ENCODE results near the gene CTNNAL1. TPM values are rescaled to one million over a fixed set of nuclear protein-coding genes. Genes with fewer than 3 reads are reported as not detected.

CTNNAL1 gene
- polyA plus RNA-seq, 1 of the 3 experiments (the other 2 are of a cell fraction): 32.8 TPM

- H3K27me3 ChIP-seq (ENCODE audit: insufficient read depth): no peaks in the 10 kb centered on the region
- TF ChIP-seq JUND (IDR thresholded peaks at IDR 0.05): no peak
- no peak for TF ChIP-seq RCOR1 (IDR thresholded peaks at IDR 0.05; ENCODE audit: low read length)
- no peak for TF ChIP-seq POLR2AphosphoS5 (IDR thresholded peaks at IDR 0.05; ENCODE audit: low read depth, low read length)
- TF ChIP-seq ZBTB33 (IDR thresholded peaks at IDR 0.05; ENCODE audit: borderline replicate concordance, low read depth): no peak
- no peak for TF ChIP-seq MXI1 (IDR thresholded peaks at IDR 0.05; ENCODE audit: low read depth, low read length)
- no peak for TF ChIP-seq YY1 (IDR thresholded peaks at IDR 0.05; ENCODE audit: low read depth)
- TF ChIP-seq FOSL2 (IDR thresholded peaks at IDR 0.05; ENCODE audit: borderline replicate concordance, low read depth): no peak
- TF ChIP-seq SIN3A (IDR thresholded peaks at IDR 0.05; ENCODE audit: borderline replicate concordance, low read depth, low read length): no peak
- no peak for TF ChIP-seq TAF1 (IDR thresholded peaks at IDR 0.05; ENCODE audit: borderline replicate concordance, low read depth, low read length)
- no peak for TF ChIP-seq MEF2A (IDR thresholded peaks at IDR 0.05; ENCODE audit: borderline replicate concordance, low read depth)
- no peak for TF ChIP-seq RAD21 (IDR thresholded peaks at IDR 0.05; ENCODE audit: low read length)
- TF ChIP-seq USF2 (IDR thresholded peaks at IDR 0.05; ENCODE audit: borderline replicate concordance, low read depth, low read length): no peak
- no peak for TF ChIP-seq NRF1 (IDR thresholded peaks at IDR 0.05; ENCODE audit: low read depth, low read length)
- no peak for TF ChIP-seq GATA2 (CRISPR knock-in tag; IDR thresholded peaks at IDR 0.05)
- TF ChIP-seq REST (IDR thresholded peaks at IDR 0.05; ENCODE audit: low read depth, low read length): no peak
- TF ChIP-seq FOXJ3 (CRISPR knock-in tag; IDR thresholded peaks at IDR 0.05): no peak
- no peak for TF ChIP-seq CHD2 (IDR thresholded peaks at IDR 0.05; ENCODE audit: low read length, partially characterized antibody)
- no peak for TF ChIP-seq PBX3 (IDR thresholded peaks at IDR 0.05)
- no peak for TF ChIP-seq CTCF (IDR thresholded peaks at IDR 0.05)
- TF ChIP-seq EZH2phosphoT487 (IDR thresholded peaks at IDR 0.05; ENCODE audit: borderline replicate concordance, low read depth): no peak
- H2AFZ ChIP-seq (ENCODE audit: low read depth): no peak overlapping the region
- H3K27ac ChIP-seq (ENCODE audit: low read depth in 2 of 2, low read length in 1 of 2): no peak overlapping the region
- H3K9me2 ChIP-seq: no peaks in the 10 kb centered on the region
- H3K79me2 ChIP-seq (ENCODE audit: insufficient read depth): peaks cover 29% of the 10 kb centered on the region; the same call in 1 of the 2 replicates
- peaks cover 19 to 50% of the 10 kb centered on the region in 2 experiments for H3K36me3 ChIP-seq (replicated peaks in 1 of 2; ENCODE audit: control insufficient read depth in 1 of 2, insufficient read depth in 2 of 2, low read length in 1 of 2)
- peaks cover 30% of the 10 kb centered on the region for H3F3A ChIP-seq (replicated peaks; ENCODE audit: insufficient read depth)
- no peak overlapping the region for H3K4me3 ChIP-seq (ENCODE audit: low read depth in 2 of 2, low read length in 1 of 2)
- 95% methylated on average over 6 of the region's 6 CpGs for WGBS (ENCODE audit: low lambda C conversion rate)
- H4K20me1 ChIP-seq (ENCODE audit: insufficient read depth): no peaks in the 10 kb centered on the region
- H3K9me3 ChIP-seq: no peaks in the 10 kb centered on the region
- ChIA-PET POLR2A (no interaction called here), CTCF (no interaction called here)
- no peak overlapping the region for H3K4me2 ChIP-seq
- H3K4me1 ChIP-seq (ENCODE audit: control insufficient read depth in 1 of 2, insufficient read depth in 2 of 2, low read depth in 1 of 2, low read length in 1 of 2): peaks cover 0 to 17% of the 10 kb centered on the region in 2 experiments; a peak in 2 of 4 replicates
- no peak overlapping the region for H3K9ac ChIP-seq
- no peak for DNase-seq
These were observed 49.2 kb upstream of the CTNNAL1 start for GRCh38 chr9:109062543-109062942.

Data from SK-N-SH (cell line).